ENCODE measurements around the gene RAB19.

RAB19 gene

GRCh38 chr7:140439359-140439758 is 35.5 kb downstream of the RAB19 start:
- no peak for DNase-seq (ENCODE audit: low read depth)
- no peak overlapping the region for H3K4me3 ChIP-seq (ENCODE audit: low read depth, low read length)
- TF ChIP-seq CTCF (IDR thresholded peaks at IDR 0.05; ENCODE audit: low read depth, low read length, missing control alignments) = no peak

- DNase-seq (ENCODE audit: low read depth) = no peak
- H3K4me3 ChIP-seq (ENCODE audit: low read depth, low read length) = no peak overlapping the region
- TF ChIP-seq CTCF (IDR thresholded peaks at IDR 0.05; ENCODE audit: low read depth, low read length, missing control alignments) = no peak
Measured at GRCh38 chr7:140440593-140440992, 36.7 kb downstream of the RAB19 start.

GRCh38 chr7:140441519-140441918 is 37.7 kb downstream of the RAB19 start:
- DNase-seq (ENCODE audit: low read depth) = no peak
- TF ChIP-seq CTCF (IDR thresholded peaks at IDR 0.05; ENCODE audit: low read depth, low read length, missing control alignments) = no peak

GRCh38 chr7:140446467-140446866 is 42.6 kb downstream of the RAB19 start:
- DNase-seq (ENCODE audit: low read depth) = no peak
- no peak overlapping the region for H3K4me3 ChIP-seq (ENCODE audit: low read depth, low read length)
- TF ChIP-seq CTCF (IDR thresholded peaks at IDR 0.05; ENCODE audit: low read depth, low read length, missing control alignments) = no peak

More at GRCh38 chr7:140441519-140441918, 37.7 kb downstream of the RAB19 start:
- H3K4me3 ChIP-seq (ENCODE audit: low read depth, low read length) = no peak overlapping the region

- DNase-seq (ENCODE audit: low read depth) = no peak
- no peak overlapping the region for H3K4me3 ChIP-seq (ENCODE audit: low read depth, low read length)
- no peak for TF ChIP-seq CTCF (IDR thresholded peaks at IDR 0.05; ENCODE audit: low read depth, low read length, missing control alignments)
Measured at GRCh38 chr7:140447841-140448240, 44.0 kb downstream of the RAB19 start.

- no peak for TF ChIP-seq CTCF (IDR thresholded peaks at IDR 0.05; ENCODE audit: low read depth, low read length, missing control alignments)
- no peak overlapping the region for H3K4me3 ChIP-seq (ENCODE audit: low read depth, low read length)
Measured at GRCh38 chr7:140448781-140449480, 45.1 kb downstream of the RAB19 start.

GRCh38 chr7:140451716-140452115 is 47.9 kb downstream of the RAB19 start:
- TF ChIP-seq CTCF (IDR thresholded peaks at IDR 0.05; ENCODE audit: low read depth, low read length, missing control alignments) = no peak
- DNase-seq (ENCODE audit: low read depth) = no peak
- no peak overlapping the region for H3K4me3 ChIP-seq (ENCODE audit: low read depth, low read length)

More at GRCh38 chr7:140448781-140449480, 45.1 kb downstream of the RAB19 start:
- no peak for DNase-seq (ENCODE audit: low read depth)
